HPDE6-E6E7 (cell line): ENCODE data around the gene LDLRAD4.

Experiments used
- DNase-seq: peaks from one replicate; pipeline ENCODE4 v3.0.0; 2011; ENCODE audit warnings: missing footprints; ENCODE audit errors: extremely low spot score

LDLRAD4 gene

DNA sequence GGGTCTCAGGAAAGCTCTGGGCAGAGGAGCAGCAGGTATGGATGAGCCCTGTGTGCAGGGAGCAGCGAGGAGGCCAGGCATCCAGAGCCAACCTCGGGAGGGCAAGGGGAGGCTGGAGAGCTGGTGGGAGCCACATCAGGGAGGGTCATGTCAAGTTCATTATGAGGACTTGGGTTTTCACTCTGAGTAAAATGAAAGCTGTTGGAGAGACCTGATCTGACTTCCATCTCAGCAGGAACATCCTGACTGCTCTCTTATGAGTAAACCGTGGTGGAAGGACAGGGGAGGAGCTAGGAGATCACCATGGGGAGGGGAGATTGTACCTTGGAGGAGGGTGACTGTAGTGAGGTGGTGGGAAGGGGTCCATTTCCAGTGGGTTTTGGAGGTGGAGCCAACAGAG is 209.8 kb downstream of the LDLRAD4 start:
- DNase-seq = no peak

DNA sequence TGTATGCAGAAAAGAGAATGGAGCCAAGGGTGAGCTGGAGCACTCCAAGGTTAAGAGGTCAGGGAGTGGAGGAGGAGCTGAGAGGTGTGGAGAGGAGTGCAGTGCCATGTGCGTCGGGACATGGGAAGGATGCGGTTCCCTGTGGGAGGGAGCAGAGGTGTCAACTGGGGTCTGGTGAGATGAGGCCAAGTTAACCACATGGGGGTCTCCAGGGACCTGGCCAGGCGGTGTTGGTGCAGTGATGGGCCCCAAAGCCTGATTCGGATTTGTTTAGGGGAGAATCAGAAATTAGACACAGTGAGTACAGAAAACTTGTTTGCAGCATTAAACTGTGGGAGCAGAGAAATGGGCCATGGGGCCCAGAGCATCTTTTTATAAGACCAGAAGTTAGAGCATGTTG is 210.5 kb downstream of the LDLRAD4 start:
- no peak for DNase-seq

DNA sequence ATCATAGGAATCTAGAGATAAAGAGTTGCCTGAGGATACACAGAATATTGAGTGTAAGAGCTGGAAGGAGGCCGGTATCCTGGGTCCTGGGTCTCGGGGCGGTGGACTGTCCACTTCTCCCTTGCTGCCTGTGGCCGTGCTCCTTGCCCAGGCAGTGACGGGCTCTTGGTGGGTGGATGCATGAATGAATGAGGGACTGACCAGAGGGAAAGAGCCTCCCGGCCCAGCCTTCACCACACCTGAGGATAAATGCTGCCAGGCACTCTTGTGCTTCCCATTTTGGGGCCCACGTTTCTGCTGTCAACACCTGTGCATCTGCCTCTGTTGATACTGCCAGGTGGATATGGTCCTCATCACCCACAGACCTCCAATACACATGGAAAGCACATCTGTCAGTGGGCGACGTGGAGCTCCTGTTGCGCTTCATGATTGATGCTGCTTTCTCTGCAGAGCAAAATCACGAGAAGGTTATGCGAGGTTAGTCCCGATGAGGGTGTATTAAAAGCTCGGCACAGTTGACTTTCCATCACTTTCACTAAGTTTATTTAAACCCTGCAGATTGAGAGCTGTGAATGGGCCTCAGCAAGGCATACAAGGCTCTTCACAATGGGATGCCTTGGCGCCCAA is 211.4 kb downstream of the LDLRAD4 start:
- no peak for DNase-seq

DNA sequence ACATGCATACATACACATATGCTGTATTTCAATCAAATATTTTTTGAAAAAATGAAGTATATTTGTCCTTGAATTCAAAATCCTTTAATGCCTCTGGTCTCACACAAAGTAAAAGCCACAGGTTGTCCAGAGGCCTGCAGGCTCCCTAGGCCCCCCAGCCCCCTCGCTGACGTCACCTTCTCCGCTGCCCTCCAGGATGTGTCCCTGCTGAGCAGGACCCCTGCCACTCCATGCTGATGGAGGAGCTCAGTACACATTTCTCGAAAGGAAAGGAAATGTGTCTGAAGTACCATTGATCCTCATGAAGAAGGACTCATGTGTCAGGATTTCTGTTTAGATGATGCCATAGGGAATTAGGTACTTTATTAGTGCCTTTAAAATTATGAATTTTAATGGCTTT is 212.1 kb downstream of the LDLRAD4 start:
- no peak for DNase-seq

DNA sequence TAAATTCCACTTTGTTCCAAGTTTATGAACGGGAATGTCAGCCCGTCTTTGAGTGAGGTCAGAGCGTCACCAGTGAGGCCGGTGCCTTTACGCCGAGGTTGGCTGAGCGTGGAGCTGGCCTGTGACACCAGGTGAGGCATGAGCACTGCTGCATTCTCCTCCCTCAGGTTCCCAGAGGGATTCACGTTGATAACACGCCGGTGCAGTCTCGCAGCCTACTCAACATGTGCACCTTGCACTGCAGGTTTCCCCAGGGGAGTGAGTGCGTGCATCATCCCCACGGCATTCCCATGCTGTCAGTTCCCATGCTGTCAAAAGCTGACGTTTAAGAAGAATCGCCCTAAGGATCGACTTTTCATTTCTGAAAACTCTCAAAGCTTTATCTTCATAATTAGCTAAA is 213.3 kb downstream of the LDLRAD4 start:
- DNase-seq = no peak

DNA sequence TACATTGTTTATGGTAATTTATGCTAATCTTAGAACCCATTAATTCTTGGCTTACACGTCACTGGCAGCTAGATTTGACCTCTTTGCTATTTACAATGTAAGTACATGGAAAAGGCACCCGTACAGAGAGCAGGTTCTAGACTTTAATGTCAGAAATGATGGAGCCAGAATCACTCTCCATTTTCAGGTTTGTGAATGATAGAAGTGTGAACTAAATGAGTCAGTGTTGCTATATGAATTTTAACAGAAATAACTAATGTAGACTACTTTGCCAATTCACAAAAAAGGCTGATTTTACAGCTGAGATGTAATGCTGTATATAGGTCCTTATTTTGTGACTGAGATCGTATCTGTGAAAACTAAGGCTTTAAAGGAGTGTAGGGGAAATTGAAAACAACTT is 214.6 kb downstream of the LDLRAD4 start:
- no peak for DNase-seq

DNA sequence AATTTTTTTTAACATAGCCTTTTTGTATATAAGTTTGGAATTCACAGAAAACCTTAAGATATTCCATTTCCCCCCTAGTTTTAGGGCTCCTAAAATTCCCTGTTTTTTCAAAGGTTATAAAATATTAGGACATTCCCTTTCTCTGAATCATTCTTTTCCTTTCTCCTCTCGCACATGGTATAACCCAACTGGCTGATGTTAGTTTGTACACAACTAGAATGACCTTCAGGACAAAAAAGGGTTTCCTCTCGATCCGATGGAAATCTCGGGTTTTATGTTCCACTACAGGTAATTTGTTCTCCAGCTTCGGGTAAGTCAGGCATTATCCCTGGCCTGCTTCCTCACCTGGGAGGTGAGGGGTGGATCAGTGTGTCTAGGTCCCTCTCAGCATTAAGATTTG is 215.1 kb downstream of the LDLRAD4 start:
- DNase-seq = no peak

DNA sequence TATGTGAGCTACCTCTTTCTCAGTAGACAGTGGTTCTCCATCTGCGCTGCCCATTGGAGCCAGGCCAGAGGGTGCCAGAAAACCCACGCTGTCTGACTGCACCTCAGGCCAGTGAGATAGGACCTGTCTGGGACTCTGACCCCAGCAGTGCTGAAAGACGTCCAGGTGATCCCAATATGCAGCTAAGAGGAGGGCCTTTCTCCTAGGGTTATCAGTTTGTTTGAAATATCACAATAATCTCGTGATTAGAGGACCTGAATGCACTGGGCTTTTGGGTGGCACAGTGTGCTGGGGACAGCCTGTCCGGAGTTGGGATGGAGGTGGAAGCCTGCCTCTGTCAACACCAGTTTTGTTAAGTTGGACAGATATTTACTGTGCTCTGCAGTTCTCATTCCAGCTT is 216.3 kb downstream of the LDLRAD4 start:
- no peak for DNase-seq

DNA sequence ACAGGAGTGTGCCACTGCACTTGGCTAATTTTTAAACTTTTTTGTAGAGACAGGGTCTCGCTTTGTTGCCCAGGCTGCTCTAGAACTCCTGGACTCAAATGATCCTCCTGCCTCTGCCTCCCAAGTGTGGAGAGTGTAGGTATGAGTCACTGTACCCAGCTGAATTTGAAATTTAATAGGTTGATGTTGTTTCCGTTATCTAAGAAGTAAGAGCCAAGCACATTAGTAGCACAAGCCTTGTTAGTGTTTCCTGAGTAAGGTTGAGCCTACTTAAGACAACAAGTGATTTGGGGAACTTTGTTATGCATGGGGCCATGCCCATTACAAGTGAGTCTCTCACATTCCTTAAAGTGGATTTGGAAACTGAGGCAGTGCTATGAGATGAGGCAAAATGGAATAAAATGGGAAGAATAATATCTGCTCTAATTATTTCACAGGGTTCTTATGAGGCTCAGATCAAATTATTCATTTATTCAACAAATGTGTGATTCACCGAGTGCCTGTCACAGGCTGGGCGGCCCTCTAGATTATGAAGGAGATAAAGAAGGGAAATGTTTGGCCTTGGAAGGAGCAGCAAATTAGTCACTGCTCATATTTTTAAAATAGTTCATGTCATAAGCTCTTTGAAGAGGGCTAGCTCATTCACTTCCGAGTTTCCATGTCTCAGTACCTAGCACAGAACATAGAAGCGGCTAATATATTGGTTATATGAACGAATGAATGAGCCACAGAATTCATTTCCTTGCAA is 217.2 kb downstream of the LDLRAD4 start:
- DNase-seq = no peak

DNA sequence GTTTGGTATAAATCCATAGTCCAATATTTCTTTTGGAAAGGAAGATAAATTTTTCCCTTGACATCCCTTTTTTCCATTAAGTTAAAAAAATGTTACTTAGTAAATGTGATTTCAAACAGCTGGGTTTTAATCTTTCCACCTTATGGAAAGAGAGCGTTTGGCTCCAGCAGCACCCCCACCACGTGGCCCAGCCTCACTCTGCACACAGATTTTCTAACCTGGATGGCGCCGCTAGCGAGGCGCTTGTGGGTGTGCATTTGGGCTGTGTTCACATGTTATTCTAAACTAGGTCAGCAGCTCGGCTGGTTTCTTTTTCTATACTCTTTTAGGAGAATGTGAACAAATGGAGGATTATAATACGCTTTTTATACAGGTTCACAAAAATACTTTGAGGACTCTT is 218.0 kb downstream of the LDLRAD4 start:
- no peak for DNase-seq

DNA sequence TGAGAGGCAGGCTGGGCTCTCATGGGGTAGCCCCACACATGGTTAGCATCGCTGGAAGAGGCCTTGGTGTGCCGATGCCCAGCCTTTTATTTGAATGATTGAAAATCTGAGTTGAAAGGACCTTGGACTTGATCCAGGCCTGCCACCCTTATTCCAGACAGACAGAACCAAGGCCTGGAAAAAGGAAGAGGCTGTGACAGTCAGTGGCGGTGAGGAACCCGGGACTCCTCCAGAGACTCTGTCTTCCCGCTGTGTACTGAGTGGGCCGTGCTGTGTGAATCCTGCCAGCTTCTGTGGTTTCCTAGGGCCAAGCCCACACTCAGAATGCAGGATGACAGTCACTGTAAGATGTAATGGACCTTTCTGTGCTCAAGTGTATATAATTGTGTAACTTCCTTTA is 218.5 kb downstream of the LDLRAD4 start:
- DNase-seq = no peak

DNA sequence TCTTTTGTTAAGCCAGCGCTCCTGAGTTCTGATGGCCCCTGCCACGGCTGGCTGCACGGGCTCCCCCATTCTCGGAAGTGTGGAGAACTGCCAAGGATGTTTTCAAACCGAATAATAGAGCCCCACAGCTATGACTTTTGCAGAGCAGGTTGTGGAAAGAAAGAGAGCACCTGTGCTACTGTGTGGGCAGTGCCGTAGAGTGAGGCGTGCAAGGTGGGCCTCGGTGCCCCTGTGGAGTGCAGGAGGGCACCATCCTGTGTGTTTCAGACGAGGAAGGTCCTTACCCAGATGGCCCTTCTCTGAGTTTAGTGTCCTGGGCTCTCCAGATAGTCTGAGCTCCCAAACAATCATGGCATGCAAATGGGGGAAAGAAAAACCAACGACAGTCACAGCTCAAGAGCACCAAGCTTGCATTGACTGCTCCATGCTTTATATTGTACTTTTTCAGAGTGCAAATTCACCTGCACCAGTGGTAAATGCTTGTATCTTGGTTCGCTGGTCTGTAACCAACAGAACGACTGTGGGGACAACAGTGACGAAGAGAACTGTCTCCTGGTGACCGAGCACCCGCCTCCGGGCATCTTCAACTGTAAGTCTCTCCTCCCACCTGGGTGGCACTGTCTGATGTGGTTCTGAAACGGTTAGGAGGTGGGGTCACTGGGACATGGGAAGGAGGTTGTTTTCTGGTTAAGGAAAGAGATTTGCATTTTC is 219.4 kb downstream of the LDLRAD4 start:
- no peak for DNase-seq

DNA sequence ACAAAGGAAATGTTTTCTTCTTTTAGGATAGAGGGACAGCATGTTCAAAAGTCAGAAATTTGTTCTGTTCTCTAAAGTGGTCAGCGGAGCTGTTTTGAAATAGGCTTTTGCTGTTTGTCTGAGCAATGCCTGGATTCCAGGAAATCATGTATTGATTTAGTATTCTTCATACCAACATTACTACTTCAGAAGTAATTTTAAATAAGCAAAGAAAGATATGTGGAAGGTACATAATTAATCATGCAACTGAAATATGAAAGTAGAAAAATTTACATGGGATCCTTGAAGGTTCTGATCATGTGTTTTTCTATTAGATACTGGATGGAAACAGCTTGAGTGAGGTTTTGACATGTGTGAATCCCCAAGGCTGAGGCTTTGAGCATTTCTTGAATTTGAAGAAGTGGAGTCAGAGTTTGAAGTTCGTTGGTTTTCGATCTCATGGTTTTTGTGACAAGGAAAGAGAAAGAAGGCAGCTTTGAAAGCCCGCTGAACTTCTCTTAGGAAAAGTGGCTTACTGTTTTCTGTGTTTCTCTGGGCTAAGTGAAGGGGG is 220.0 kb downstream of the LDLRAD4 start:
- no peak for DNase-seq

DNA sequence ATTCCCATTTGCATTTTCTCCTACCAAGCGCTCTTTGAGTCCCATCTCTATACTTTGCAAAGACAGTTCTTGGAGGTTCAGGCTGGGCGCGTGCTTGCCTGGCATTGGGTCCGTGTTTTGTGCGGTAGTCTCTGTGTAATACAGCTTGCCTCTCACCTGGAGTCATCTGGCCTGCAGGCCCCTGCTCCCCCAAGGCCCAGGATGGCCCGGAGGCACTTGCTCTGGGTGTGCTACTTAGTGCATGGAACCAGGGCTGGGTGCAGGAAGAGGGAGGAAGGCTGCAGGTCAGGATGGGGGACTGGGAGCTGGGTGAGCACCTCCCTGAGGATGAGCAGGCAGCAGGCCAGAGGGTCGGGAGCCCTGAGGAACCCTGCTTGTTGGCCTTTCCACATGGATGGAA is 220.9 kb downstream of the LDLRAD4 start:
- DNase-seq = no peak

DNA sequence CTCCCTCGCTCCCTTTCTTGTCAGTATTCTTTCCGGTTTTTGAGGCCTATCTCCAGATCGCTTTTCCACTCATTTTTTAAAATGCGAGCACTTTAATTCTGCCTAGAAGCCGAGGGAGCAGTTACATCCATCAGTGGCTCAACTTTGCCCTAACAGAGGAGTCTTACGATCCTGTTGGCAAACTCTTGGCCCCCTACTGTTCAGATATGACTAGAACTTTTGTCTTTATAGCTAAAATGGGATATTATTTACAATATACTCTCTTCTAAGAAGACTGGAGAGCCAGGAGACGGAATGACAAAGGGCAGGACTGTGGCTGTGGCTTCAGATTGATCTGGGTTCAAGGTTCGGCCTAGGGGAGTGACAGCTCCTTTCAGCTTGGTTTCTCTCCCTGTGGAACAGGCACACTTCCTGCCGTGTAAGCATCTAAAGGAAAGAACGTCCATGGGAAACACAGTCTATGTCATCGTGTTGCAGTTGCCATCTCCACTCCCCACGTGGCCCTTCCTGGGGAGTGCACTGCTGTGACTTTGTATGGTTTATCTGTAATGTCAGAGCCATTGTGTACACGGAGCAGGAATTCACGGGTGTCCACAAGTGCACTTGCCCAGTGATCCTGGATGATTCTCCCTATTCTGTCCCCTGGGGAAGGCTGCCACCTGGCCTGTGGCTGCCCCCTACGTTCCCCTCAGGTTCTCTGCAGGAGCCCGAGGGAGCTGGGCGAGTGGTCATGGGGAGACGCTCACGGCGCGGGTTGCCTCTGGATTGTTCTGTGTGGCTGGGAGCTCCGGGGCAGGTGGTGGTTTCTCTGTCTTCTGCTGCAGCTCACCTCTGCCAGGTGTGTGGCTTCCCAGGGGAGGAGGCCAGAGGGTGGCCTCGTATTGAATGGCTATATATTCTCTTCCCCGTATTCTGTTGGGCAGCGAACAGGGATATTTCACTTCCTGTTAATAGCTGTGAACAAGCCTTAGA is 222.0 kb downstream of the LDLRAD4 start:
- DNase-seq = no peak

DNA sequence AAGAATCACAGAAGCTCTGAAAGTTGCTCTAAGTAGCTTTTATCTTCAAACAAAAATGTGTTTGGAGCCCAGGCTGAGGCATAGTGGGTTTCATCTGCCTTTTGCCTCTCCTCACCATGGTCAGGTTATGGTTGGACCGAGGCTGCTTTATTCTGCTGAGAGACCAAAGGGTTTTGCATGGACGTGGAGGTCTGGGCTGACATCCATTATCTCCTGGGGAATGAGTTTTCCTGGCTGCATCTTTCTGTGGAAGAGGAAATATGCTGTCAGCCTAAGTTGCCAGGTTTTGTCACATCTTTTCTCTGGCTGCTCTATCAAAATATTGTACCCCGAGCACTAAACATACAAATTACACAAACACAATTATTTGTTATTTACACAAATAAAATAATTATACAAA is 223.2 kb downstream of the LDLRAD4 start:
- no peak for DNase-seq

DNA sequence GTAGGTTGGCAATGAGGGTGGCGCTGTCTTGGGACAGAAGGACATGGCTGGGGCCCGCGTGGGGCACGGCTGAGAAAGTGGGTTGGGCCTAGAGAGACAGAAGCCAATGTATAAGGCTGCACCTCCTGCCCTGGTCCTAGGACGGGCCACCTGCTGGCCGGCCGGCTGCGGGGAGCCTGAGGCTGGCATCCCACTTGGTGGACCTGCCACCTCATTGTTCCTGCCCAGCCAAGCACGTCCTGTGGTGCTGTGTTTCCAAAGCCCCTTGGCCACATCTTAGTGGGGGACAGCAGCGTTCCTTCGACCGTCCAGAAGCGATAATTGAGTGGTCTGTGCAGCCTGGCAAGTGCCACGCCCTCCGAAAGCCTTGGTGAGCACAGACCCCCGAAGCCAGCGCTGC is 223.9 kb downstream of the LDLRAD4 start:
- no peak for DNase-seq

DNA sequence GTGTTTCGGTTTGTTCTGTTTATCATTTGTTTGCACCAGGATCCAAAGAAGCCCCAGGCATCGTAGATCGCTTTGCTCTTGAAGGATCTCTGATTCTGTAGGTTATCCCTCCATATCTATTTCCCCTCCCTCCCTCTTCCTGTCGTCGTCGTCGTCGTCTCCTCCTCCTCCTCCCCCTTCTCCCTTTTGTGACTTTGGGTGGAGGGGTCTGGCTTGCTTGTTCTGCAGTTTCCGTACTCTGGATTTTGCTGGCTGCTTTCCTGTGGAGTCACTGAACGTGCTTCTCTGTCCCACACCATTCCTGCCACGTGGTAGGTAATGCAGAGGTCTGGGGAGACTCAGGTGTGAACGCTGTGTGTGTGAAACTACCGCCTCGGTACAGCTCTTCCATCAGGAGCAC is 225.0 kb downstream of the LDLRAD4 start:
- no peak for DNase-seq

DNA sequence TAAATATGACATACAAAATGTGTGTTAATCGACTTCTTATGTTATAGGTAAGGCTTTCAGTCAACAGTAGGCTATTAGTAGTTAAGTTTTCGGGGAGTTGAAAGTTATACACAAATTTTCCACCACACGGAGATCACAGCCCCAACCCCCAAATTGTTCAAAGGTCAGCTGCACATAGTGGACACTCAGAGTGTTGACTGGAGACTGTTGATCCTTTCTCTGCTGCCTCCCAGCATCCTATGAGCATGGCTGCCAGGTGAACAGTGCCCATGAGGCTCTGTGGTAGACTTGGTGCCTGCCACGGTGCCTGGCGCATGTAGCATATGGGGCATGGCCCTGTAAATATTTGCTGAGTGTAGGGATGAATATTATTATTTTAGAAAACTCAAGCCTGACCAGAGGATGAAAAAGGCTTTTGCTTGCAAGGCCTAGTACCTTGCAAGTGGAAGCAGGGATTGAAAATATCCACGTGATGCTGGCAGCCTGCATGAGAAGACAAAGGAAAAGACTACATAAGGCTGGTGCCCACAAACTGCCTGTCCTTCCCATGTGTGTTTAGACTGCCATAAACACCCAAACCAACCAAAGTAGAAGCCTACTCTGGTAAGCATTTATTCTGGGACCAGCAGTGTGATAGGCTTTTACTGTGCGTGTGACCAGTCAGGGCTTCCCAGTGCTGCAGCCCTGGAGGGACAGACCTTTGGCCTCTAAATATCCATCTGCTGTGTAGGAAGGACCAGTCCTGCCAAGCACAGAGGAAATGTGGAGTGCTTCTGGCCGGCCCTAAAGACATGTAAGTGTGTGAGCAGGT is 226.1 kb downstream of the LDLRAD4 start:
- no peak for DNase-seq

DNA sequence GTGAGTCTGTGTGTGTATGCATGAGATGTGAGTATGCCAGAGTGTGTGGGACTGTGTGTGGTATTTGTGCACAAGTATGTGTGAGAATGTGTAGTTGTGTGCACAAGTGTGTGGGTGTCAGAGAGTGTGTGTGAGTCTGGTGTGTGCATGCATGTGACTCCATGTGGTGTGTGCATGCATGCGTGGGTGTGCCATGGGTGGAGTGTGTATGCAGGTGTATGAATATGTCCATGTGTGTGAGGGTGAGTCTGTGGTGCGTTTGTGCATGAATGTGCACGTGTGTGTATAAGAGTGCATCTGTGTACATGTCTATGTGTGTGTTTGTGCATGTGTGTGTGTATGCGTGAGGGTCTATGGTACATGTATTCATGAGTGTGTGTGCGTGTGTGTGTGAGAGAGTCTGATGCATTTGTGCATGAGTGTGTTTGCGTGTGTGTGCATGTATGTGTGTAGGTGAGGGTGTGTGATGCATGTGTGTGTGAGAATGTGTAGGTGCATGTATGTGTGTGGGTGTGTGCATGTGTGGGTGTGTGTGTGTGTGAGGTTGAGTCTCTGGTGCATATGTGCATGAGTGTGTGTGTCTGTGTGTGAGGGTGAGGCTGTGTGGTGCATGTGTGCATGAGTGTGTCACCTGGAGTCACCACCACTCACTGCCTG is 226.8 kb downstream of the LDLRAD4 start:
- no peak for DNase-seq
